NK-92 (cell line): Measurements from ENCODE around the gene MKRN2.
"Not testable (repeated sequence)": the region's sequence is repeated elsewhere in the genome, so short reads cannot be mapped to it uniquely, and the experiment has no call there.

ENCODE experiments used
- DNase-seq: peaks from one replicate; lab custom pipeline; 2025; ENCODE audit not compliant: unreplicated experiment; lab: John Stamatoyannopoulos, UW

The MKRN2 gene

GRCh38 chr3:12627370-12627769 is 70.5 kb downstream of the MKRN2 start:
- DNase-seq = no peak

GRCh38 chr3:12628813-12629212 is 71.9 kb downstream of the MKRN2 start:
- no peak for DNase-seq

GRCh38 chr3:12629560-12629959 is 72.7 kb downstream of the MKRN2 start:
- DNase-seq = no peak

- no peak for DNase-seq
These were observed 73.4 kb downstream of the MKRN2 start for GRCh38 chr3:12630292-12630691.

GRCh38 chr3:12630843-12631242 is 74.0 kb downstream of the MKRN2 start:
- not testable (repeated sequence) for DNase-seq

- DNase-seq = no peak
These were observed 75.6 kb downstream of the MKRN2 start for GRCh38 chr3:12632523-12632922.

- DNase-seq = no peak
These were observed 76.2 kb downstream of the MKRN2 start for GRCh38 chr3:12633108-12633507.
